Measurements from ENCODE around the gene UBE3A.

Gene UBE3A

DNA sequence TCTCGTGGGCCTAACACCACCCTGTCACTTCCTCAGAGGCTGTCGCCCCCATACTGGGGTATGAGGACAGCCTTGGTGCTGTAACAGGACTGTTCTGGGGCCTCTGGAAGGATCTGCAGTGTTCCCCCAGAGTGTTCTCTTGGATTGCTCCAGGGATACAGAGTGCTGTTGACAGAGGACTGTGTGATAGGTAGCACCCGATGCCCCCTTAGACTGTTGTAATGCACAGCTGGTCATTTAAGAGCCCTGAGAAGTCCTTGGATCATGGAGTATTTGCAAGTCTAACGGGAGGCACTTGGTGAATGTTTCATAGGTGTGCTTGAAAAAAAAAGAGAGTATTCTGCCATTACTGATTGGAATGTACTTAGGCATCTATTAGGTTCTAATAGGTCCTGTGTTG, 35.4 kb upstream of the UBE3A start:
- TF ChIP-seq, protein P1, sequence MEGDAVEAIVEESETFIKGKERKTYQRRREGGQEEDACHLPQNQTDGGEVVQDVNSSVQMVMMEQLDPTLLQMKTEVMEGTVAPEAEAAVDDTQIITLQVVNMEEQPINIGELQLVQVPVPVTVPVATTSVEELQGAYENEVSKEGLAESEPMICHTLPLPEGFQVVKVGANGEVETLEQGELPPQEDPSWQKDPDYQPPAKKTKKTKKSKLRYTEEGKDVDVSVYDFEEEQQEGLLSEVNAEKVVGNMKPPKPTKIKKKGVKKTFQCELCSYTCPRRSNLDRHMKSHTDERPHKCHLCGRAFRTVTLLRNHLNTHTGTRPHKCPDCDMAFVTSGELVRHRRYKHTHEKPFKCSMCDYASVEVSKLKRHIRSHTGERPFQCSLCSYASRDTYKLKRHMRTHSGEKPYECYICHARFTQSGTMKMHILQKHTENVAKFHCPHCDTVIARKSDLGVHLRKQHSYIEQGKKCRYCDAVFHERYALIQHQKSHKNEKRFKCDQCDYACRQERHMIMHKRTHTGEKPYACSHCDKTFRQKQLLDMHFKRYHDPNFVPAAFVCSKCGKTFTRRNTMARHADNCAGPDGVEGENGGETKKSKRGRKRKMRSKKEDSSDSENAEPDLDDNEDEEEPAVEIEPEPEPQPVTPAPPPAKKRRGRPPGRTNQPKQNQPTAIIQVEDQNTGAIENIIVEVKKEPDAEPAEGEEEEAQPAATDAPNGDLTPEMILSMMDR (IDR thresholded peaks at IDR 0.05; ENCODE audit: control insufficient read depth, insufficient read depth, low read depth, low read length, missing control alignments): no peak
- H3K4me3 ChIP-seq (ENCODE audit: control insufficient read depth, low read depth, low read length): no peak overlapping the region
- no peak for DNase-seq (ENCODE audit: low read depth)

DNA sequence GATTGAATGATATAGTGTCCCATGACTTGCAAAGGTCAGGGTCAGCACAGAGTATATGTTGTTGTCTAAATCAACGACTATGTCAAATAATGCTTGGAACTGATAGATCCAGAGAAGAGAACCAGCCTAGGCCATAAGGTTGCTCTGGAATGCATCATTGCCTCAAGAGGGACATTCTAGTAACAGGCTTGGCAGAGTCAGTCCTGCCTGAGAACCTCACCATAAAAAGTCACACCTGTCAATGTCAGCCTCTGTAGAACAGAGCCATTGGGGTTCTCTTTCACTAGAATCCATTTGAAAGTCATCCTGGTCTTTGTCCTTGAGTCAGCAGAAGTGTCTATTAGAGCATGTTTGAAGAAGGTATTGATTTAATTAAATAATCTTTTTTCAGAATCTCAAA, 31.4 kb upstream of the UBE3A start:
- no peak overlapping the region for H3K4me3 ChIP-seq (ENCODE audit: control insufficient read depth, low read depth, low read length)
- TF ChIP-seq, protein P1 (IDR thresholded peaks at IDR 0.05; ENCODE audit: control insufficient read depth, insufficient read depth, low read depth, low read length, missing control alignments): no peak
- DNase-seq (ENCODE audit: low read depth): no peak

DNA sequence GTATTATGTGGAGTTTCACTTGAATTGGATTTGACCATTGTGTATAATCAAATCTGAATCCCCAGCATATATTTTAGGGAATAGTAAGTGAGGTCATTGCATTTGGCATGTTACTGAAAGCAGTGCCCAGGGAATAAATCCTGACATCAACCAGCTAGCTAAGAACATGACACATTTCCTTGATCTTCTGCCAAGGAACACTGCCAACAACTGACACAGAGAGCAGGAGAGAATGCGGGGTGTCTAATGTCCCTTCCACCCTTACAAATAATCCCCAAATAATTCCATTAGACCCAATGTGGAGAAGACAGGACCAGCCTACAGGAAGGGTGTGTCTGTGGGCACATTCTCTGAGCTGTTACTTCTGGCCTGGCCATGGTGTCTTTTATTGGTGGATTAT, 30.6 kb upstream of the UBE3A start:
- TF ChIP-seq, protein P1 (IDR thresholded peaks at IDR 0.05; ENCODE audit: control insufficient read depth, insufficient read depth, low read depth, low read length, missing control alignments): no peak
- no peak overlapping the region for H3K4me3 ChIP-seq (ENCODE audit: control insufficient read depth, low read depth, low read length)
- DNase-seq (ENCODE audit: low read depth): no peak

DNA sequence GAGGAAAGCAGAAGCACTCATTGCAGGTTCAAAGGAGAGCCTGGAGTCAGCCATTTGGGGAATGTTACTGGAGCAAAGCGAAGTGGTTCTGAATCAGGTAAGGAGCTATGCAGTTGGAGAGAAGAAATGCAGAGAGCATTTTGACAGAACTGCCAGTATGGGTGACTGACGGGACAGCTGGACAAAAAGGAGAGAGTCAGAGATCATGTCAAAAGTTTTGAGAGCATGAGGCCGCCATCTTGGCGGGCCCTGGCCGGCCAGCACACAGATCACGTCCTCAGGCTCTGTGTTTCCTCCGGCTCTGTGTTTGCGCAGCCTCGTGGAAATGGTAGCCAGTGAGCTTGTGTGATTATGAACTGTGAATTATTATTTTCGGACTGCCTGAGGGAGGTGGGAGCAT, 29.8 kb upstream of the UBE3A start:
- TF ChIP-seq, protein P1 (IDR thresholded peaks at IDR 0.05; ENCODE audit: control insufficient read depth, insufficient read depth, low read depth, low read length, missing control alignments): no peak
- DNase-seq (ENCODE audit: low read depth): no peak
- H3K4me3 ChIP-seq (ENCODE audit: control insufficient read depth, low read depth, low read length): no peak overlapping the region

DNA sequence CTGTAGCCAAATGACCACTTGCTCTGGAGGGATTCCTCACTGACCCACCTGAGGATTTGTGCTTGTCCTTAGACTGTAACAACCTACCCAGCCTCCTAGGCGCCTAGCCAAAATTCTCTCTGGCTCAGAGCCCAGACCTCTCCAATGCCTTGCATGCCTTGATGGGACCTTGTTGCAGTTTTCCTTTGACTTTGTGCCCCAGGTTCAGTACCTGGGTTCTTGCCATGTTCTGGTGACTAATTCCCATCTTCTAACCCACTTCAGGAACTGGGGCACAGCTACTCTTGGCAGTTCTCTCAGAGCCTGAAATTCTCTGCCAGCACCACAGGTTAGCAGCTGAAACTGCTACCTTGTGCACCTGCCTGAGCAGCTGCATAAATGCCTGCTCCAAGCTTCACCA, 27.0 kb upstream of the UBE3A start:
- no peak overlapping the region for H3K4me3 ChIP-seq (ENCODE audit: control insufficient read depth, low read depth, low read length)
- TF ChIP-seq, protein P1 (IDR thresholded peaks at IDR 0.05; ENCODE audit: control insufficient read depth, insufficient read depth, low read depth, low read length, missing control alignments): no peak
- DNase-seq (ENCODE audit: low read depth): no peak

DNA sequence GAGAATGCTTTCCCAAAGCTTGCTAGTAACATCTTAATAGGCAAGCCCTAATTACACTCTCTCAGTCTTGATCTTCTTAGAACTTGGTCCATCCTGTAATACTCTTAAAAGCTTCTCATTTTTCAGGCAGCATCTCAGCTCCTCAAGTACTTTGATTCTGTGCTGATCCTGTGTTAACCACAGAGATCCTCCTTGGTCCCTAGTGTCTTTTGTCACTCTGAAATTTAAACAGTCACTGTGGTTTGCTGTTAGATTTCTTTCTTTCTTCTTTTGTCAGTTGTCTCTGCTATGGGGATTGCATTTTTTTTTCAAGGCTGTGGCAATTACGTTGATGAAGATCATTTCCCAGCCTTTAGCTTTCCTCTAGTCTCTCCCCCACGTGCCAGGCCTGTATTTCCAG, 26.0 kb upstream of the UBE3A start:
- no peak overlapping the region for H3K4me3 ChIP-seq (ENCODE audit: control insufficient read depth, low read depth, low read length)
- DNase-seq (ENCODE audit: low read depth): no peak
- TF ChIP-seq, protein P1 (IDR thresholded peaks at IDR 0.05; ENCODE audit: control insufficient read depth, insufficient read depth, low read depth, low read length, missing control alignments): no peak

DNA sequence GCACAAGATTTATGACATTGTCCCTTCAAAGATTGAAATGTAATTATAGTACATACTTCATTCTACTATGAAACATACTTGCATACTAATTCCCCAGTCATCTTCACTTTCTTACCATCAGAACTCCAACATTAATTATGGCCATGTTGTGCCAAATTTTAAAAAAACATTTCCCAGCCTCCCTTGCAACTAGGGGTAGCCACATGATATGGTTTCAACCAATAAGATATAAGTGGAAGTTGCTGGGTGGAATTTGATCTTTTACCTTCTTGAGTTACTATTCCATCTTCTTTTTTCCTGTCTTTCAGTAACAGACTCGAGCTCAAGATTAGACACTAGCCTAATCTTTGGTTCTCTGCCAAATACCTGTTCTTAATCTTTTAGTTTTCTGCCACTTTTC, 25.6 kb upstream of the UBE3A start:
- no peak for DNase-seq (ENCODE audit: low read depth)
- TF ChIP-seq, protein P1 (IDR thresholded peaks at IDR 0.05; ENCODE audit: control insufficient read depth, insufficient read depth, low read depth, low read length, missing control alignments): no peak

More for the DNA sequence above, 25.6 kb upstream of the UBE3A start:
- H3K4me3 ChIP-seq (ENCODE audit: control insufficient read depth, low read depth, low read length): no peak overlapping the region

All from AG09309 (cell line).